ENCODE data around the gene LNX1.

DNA sequence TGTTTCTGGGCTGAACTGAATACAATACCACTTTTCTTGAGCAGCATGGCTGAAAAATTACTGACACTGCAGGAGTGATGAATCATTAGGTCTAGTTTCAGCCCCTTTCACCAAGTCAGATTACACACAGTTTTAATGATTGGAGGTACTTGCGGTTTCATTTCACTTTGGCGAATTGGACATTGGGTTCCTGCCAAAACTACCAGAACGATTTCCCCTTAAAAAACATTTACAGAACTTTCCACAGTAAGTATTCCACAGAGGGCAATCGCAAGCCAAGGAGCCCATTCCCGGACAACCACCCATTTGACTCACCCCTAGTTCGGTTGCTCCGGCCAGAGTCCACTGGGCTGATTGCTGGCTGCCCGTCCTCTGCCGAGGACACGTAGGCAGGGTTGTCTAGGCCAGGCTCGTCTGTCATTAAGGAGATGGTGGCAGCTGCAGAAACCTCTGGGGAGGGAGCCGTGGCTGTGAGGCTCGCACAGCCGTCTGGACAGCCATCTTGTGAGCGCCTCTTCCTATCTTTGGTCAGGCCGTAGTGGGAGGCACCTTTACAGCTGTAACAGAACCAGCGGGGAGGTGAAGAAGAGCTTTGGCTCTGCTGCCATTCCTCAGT lies 83.5 kb downstream of the LNX1 start:
- TF ChIP-seq TCF7L2 (IDR thresholded peaks at IDR 0.05; ENCODE audit: borderline replicate concordance, extremely low read depth, insufficient read depth, insufficient read length) = no peak
- TF ChIP-seq, protein P1, sequence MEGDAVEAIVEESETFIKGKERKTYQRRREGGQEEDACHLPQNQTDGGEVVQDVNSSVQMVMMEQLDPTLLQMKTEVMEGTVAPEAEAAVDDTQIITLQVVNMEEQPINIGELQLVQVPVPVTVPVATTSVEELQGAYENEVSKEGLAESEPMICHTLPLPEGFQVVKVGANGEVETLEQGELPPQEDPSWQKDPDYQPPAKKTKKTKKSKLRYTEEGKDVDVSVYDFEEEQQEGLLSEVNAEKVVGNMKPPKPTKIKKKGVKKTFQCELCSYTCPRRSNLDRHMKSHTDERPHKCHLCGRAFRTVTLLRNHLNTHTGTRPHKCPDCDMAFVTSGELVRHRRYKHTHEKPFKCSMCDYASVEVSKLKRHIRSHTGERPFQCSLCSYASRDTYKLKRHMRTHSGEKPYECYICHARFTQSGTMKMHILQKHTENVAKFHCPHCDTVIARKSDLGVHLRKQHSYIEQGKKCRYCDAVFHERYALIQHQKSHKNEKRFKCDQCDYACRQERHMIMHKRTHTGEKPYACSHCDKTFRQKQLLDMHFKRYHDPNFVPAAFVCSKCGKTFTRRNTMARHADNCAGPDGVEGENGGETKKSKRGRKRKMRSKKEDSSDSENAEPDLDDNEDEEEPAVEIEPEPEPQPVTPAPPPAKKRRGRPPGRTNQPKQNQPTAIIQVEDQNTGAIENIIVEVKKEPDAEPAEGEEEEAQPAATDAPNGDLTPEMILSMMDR (IDR thresholded peaks at IDR 0.05 in 2 of 3, conservative IDR thresholded peaks at IDR 0.05 in 1 of 3; ENCODE audit: borderline replicate concordance in 1 of 3, insufficient read depth in 1 of 3, low read depth in 2 of 3, low read length in 2 of 3) = no peak
- no peak for TF ChIP-seq SIN3A (IDR thresholded peaks at IDR 0.05; ENCODE audit: low read depth)
- no peak for TF ChIP-seq POLR2A (IDR thresholded peaks at IDR 0.05; ENCODE audit: borderline replicate concordance, extremely low read depth, insufficient read depth, insufficient read length)

Data from HCT116 (cell line).